NOMO-1 (cell line): Measurements from ENCODE around the gene TNIP2.
A peak's percentile ranks its signal among the peaks of the same experiment; 100 is the strongest.

Experiments used
- DNase-seq, 2 experiments: peaks; one replicate each; lab custom pipeline; 2025; ENCODE audit not compliant: unreplicated experiment in 2 of 2; lab: John Stamatoyannopoulos, UW

The TNIP2 gene

DNA sequence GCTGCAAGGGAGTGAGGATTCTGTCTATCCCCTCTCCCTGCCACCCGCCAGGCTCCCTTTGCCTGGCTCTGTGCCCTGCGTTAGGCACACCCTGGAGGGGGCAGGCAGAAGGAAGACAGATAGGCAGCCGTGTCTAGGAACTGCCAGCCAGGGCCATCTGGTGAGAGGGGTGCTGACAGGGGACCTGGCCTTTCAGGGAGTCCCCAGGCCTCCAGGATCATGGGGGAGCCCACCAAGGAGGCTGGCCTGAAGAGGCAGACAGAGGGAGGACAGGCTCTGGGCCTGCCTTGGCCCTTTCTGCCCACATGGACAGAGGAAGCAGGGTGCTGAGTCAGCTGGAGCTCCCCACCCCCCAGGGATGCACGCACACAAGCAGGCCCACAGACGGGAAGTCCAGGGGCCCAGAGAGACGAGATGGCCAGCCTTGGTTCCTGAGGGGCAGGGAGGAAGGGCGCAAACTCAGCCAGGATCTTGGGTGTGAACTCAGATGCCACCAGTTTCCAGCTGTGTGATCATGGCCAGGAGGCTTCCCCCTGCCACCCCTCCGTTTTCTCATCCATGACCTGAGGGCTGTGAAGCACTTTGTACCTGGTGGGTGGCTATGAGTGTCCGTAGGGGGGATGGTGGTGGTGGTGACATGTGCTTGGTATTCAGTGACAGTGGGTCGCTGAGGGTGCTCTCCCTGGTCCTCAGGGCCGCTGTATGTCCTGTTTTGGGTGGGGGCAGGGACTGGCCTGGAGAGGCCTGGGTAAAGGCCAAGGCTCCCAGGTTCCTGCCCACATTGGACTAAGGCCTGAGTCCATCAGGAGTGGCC, 38.6 kb upstream of the TNIP2 start:
- DNase-seq = peak in 1 of 2 experiments; percentile 48

DNA sequence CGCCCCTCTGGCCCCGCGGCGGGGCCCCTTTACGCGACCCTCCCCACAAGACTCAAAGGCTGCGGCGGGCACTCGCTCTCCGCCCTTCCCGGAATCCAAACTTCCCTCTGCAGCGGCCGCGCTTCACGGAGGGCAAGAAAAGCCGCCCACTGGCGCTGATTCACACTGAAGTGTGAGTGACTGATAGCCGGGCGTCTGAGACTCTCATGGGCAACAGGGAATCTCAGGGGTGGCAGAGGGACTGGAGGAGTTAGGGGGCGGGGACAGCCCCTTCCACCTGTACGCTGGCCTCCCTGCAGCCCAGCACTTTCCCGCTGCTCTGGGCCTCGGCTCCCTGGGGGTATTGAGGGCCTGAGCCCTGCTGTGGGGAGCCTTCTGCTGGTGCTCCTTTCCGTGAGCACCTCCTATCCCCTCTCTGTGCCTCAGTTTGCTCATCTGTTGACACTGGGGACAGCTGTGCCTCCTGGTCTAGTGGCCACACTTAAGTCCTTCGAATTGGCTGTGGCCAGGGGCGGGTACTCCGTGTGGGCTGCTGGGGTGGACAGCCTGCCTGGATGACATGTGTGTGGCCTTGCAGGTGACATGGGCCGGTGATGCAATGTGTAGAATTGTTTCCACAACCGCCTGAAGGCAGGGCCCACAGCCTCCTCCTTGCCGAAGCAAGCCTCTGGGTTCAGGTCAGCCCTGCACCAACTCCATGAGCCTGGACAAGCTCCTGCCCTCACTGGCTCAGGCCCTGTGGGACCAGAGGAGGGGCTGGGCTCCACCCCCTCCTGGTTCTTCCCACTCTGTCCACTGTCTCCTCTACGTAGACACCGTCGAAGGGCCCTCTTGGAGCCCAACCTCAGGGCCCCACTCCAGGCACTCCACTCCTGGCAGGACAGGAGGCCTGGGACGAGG, 37.7 kb upstream of the TNIP2 start:
- peak; percentile 19 to 48 for DNase-seq

GRCh38 chr4:2792711-2793585, 36.8 kb upstream of the TNIP2 start, which contains the start of gene SH3BP2:
Gene SH3BP2, plus strand, starts transcription at chr4:2793085. Its CDS starts 27,533 bp downstream, at chr4:2820618.
- DNase-seq = peak; percentile 40 to 84

- no peak for DNase-seq
These were observed 36.2 kb upstream of the TNIP2 start for GRCh38 chr4:2792396-2792710.

DNA sequence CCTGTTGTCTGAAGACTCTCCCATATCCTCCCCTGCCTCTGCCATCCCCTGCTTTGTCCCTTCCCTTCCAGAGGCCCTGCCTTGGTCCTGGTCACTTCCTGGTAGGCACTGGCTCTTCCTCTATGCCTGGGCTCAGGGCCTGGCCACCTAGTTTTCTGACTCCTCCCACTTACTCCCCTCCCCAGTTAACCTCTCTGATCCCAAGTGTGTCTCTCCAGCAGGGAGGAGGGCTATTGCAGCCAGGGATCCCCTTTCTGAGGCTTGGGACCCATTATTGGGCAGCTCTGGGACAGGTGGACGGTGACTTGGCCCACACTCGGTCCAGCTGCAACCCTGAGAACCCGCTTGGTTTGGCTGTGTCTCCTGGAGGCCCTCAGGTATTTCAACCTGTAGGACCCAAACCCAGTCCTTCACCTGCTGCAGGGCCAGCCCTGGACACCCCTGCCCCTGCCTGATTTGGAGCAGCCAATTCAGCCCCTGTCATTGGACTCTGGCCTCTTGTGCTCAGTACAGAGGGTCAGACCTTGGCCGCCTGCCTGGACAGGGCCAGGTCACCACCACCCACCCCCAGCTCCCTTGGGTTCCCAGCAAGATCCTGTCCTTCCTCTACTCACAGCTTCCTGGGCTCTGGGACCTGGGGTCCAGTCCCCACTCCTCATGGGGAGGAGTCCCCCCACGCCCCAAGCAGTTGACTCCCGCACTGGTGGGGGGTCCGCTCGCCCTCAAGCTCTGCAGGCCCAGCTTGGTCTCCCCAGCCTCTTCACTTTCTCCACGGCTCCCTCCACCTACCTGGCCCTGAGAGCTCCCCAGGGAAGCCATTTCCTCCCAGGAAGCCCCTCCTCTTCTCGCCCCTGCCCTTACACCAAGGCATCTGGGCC, 35.6 kb upstream of the TNIP2 start:
- DNase-seq = no peak

- no peak for DNase-seq
These were observed 34.7 kb upstream of the TNIP2 start for GRCh38 chr4:2790583-2791517.

DNA sequence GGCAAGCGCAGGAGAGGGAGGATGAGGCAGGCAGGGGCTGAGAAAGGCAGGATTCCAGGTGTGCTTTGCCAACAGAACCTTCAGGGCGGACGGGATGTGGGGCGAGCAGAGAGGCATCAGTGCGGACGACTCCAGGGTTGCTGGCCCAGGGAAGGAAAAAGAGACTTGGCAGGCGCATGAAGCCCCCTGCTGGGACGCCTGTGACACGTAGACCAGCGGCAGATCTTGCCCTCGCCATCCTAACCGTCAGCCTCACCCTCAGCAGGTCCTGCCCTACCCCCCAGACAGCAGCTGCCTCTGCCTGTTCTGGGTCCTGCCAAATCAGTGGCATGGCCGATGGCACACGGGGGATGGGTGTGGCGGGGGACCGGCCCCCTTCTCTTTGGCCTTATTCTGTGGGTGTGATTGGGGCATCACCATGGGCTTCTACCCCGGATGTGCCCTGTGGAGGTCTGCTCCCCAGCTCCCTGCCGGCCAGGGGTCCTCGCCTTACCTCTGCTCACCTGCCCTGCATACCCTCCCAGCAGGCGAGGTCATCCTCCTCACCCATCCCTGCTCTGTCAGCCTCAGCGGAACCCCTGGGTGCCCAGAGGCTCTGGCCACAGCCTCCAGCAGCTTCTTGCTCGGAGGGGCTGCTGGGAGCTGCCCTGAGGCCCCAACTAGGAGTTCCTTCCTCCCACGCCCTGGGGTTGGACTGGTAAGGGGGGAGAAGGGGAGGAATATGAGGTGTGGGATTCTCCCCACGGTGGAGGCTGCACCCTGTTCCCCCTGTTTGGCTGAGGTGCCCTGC, 33.9 kb upstream of the TNIP2 start:
- DNase-seq = no peak

- no peak for DNase-seq
These were observed 33.2 kb upstream of the TNIP2 start for GRCh38 chr4:2789351-2789750.

DNA sequence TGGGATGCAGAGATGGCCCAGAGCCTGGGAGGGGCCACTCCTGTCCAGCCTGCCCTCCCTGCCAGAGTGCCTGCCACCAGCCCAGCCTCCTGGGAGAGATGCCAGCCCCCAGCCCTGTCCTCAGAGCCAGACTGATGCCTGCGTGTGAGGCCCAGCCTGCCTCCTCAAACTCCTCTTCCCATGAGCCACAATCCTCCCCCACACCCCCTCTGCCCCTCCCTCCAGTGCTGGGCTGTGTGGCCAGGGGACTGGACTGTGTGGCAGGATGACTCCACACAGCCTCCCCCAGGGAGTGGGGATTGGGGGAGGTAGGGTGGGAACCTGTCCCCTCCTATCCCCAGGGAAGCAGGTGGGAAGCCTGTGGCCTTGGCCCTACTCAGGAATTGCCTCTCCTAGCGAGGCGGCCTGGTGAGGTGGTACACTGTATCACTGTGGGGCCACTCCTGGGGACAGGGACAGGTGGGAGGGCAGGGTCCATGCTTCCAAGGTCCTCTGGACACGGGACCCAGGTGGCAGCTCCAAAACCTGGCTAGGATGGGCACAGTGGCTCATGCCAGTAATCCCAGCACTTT, 32.5 kb upstream of the TNIP2 start:
- DNase-seq = no peak

DNA sequence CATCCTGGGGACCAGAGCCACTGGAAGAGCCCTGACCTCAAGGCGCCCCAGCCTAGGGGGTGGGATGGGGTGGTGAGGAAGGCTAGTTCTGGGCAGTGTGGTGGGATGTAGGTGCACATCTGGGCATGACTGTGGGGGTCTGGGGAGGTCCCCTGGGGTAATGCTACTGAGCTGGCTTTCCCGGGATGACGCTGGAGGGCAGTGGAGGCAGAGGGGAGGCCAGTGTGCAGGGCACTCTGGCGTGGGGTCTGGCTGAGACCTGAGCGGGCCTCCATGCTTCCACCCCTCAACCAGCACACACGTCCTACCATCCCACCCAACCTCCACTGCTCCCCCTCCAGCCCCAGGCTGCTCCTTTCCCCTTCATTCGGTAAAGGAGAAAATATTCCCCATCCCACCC, 32.0 kb upstream of the TNIP2 start:
- no peak for DNase-seq

DNA sequence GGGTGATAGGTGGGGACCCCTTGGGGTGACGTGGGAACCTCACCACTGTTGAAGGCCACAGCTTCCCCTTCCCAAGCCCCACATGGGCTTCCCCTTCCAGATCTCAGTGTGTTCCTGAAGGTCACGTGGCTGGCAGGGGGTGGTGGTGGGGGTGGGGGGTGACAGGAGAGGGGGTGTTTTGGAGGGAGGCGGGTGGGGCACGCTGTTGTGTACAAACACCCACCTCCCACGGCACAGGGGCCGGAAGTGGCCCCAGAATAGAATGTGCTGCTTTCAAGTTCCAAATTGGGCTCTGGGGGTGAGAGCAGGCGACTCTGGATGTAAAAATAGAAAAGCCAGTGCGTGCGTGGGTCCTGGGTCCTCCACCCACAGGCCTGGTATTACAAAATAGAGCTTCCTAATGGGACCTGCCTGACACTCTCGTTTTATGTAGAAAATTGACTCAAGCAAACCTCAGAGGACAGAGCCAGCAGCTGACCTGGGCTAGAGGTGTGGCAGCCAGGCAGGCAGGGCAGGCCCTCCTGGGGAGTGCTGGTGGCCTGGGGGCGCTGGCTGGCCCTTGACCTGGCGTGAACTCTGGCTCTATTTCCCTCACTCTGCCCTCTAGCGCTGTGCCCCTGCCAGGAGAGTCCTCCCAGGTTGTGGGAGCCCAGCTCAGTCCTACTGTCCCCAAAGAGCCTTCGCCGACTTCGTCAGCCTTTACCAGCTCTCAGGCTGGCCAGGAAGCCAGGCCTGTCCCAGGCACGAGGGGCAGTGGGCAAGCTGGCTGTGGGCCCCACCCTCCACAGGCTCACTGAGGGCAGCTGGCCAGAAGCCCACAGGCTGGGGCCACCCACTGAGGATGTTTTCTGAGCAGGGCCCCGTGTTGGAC, 31.3 kb upstream of the TNIP2 start:
- peak; percentile 93 to 95 for DNase-seq

DNA sequence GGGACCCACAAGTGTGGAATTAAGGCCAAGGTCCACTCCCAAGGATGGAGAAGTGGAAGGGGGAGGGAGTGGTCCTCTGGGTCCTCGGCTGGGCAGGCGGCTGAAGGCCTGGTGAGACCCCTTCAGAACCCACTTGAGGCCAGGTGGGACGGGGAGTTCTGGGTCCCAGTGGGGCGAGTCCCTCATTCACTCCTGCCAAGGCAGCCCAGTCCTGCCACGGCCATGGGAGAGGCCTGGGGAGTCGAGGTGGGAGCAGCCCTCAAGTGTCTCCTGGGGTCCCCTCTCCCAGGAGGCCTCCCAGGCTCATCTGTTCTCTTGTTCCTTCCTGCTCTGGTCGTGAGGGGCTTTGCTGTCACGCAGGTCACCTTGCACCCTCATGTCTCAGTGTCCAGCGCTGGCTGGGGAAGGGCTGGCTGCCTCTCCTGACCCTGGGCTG, 30.7 kb upstream of the TNIP2 start:
- no peak for DNase-seq

- no peak for DNase-seq
These were observed 30.1 kb upstream of the TNIP2 start for GRCh38 chr4:2786152-2786671.

DNA sequence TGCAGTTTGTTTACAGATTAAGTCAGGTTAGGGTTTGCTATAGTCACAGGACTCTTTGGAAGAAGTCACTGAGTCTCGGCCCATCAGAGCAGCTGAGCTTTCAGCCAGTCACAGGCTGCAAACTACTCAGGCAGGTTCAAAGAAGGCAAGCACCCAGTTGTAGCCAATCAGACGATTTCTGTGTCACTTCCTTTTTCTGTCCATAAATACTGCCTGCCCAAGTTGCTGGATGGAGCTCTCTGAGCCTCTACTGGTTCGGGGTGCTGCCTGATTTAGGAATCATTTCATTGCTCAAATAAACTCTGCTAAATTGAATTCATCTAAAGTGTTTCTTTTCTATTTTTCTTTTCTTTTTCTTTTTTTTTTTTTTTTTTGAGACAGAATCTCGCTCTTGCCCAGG, 29.5 kb upstream of the TNIP2 start:
- peak; percentile 78 to 87 for DNase-seq

GRCh38 chr4:2783790-2784189, 27.7 kb upstream of the TNIP2 start:
- DNase-seq = no peak

GRCh38 chr4:2781911-2782310, 25.8 kb upstream of the TNIP2 start:
- DNase-seq = no peak
